Endothelial cell of umbilical vein (primary cell): ENCODE measurements around the gene PTPRE. TPM values are rescaled to one million over a fixed set of nuclear protein-coding genes. Genes with fewer than 3 reads are reported as not detected.

ENCODE experiments used
- BruUV-seq: library from RNA; stranded (reverse); fragments of 400-500 nt; replicated peaks from 2 replicates; lab custom pipeline; 2021; lab: Mats Ljungman, UMichigan
- CTCF ChIA-PET: fragments of 300-600, 350-600 bp; sonication (Branson Sonifier 250); formaldehyde crosslinking; loops from one replicate; lab custom pipeline; 2021; ENCODE audit warnings: antibody characterized with exemption, inconsistent platforms; lab: Charles Lee
- POLR2A ChIA-PET: fragments of 300-600, 350-600 bp; sonication (Branson Sonifier 250); formaldehyde crosslinking; loops from one replicate; lab custom pipeline; 2021; ENCODE audit warnings: antibody characterized with exemption, inconsistent platforms; lab: Charles Lee
- DNase-seq: peaks from one replicate; pipeline ENCODE4 v3.0.0-alpha.2; 2011; ENCODE audit warnings: low read depth, low spot score
- FAIRE-seq: peaks from 2 replicates; lab custom pipeline; 2011; peaks lifted over from hg19 to GRCh38; lab: Jason Lieb, UNC
- H2AFZ ChIP-seq: 2 replicates; pipeline ENCODE4 v1.6.0; 2012; ENCODE audit warnings: low read depth, low read length, control low read depth, inconsistent platforms
- H3K27ac ChIP-seq: 2 replicates; pipeline ENCODE4 v1.5.1; 2011; ENCODE audit warnings: low read depth, mild to moderate bottlenecking, control low read depth, low read length, moderate library complexity; ENCODE audit not compliant: insufficient read depth
- H3K27me3 ChIP-seq, 2 experiments: 2 replicates each; pipeline versions ENCODE4 v1.6.0 to v1.6.1; 2011; ENCODE audit warnings: low read length in 2 of 2, mixed read lengths in 1 of 2; ENCODE audit not compliant: control insufficient read depth in 2 of 2, insufficient read depth in 2 of 2
- H3K36me3 ChIP-seq, 2 experiments: 2 replicates in 1 of 2; 3 replicates in 1 of 2; pipeline ENCODE4 v1.5.1; 2011; ENCODE audit warnings: low read length in 2 of 2, mild to moderate bottlenecking in 1 of 2, moderate library complexity in 1 of 2; ENCODE audit not compliant: control insufficient read depth in 2 of 2, insufficient read depth in 2 of 2; ENCODE audit errors: extremely low read depth in 1 of 2
- H3K4me1 ChIP-seq: 3 replicates; pipeline ENCODE4 v1.5.1; 2011; ENCODE audit warnings: mild to moderate bottlenecking, low read length; ENCODE audit not compliant: control insufficient read depth, insufficient read depth; ENCODE audit errors: extremely low read depth
- H3K4me2 ChIP-seq: 2 replicates; pipeline ENCODE4 v1.6.1; 2011; ENCODE audit warnings: low read length, control low read depth, mixed read lengths; ENCODE audit not compliant: insufficient read depth
- H3K4me3 ChIP-seq, 3 experiments: fragments of 200-600 bp in 1 of 3; sonication (generic), shearing (Covaris generic) in 1 of 3; replicated peaks in 1 of 3; 2 replicates each; pipeline ENCODE4 v1.5.1; 2011 to 2016; ENCODE audit warnings: control low read depth in 3 of 3, low read length in 3 of 3, mild to moderate bottlenecking in 2 of 3, inconsistent platforms in 1 of 3, low read depth in 1 of 3, moderate library complexity in 1 of 3; ENCODE audit not compliant: insufficient read depth in 1 of 3
- H3K79me2 ChIP-seq: 2 replicates; pipeline ENCODE4 v1.6.0; 2012; ENCODE audit warnings: low read length, inconsistent platforms; ENCODE audit not compliant: control insufficient read depth, insufficient read depth
- H3K9ac ChIP-seq: replicated peaks from 2 replicates; pipeline ENCODE3; 2011; ENCODE audit warnings: low read length, control low read depth; ENCODE audit not compliant: insufficient read depth; ENCODE audit errors: extremely low read depth
- H3K9me1 ChIP-seq: replicated peaks from 3 replicates; pipeline ENCODE4 v1.6.0; 2011; ENCODE audit warnings: mild to moderate bottlenecking, low read length; ENCODE audit not compliant: control insufficient read depth, insufficient read depth; ENCODE audit errors: extremely low read depth
- H3K9me3 ChIP-seq: replicated peaks from 2 replicates; pipeline ENCODE4 v1.5.1; 2012; ENCODE audit warnings: low read length, inconsistent platforms; ENCODE audit not compliant: control insufficient read depth, insufficient read depth
- H4K20me1 ChIP-seq: replicated peaks from 2 replicates; pipeline ENCODE3; 2011; ENCODE audit warnings: mild to moderate bottlenecking, low read length; ENCODE audit not compliant: control insufficient read depth, insufficient read depth; ENCODE audit errors: extremely low read depth
- EZH2 ChIP-seq: IDR thresholded peaks from 2 replicates; pipeline ENCODE4 v1.6.1; 2012; ENCODE audit warnings: borderline replicate concordance, low read depth, mild to moderate bottlenecking, moderate library complexity, low read length, inconsistent platforms; ENCODE audit not compliant: severe bottlenecking
- FOS ChIP-seq: IDR thresholded peaks from 2 replicates; pipeline ENCODE4 v1.6.1; 2011; ENCODE audit warnings: mild to moderate bottlenecking, low read length, moderate library complexity, borderline replicate concordance; ENCODE audit not compliant: insufficient read depth
- GATA2 ChIP-seq: IDR thresholded peaks from 2 replicates; pipeline ENCODE4 v1.7.0; 2011; ENCODE audit warnings: low read depth, mild to moderate bottlenecking, moderate library complexity, mixed read lengths, low read length; ENCODE audit not compliant: insufficient read length, insufficient read depth
- JUN ChIP-seq: IDR thresholded peaks from 2 replicates; pipeline ENCODE4 v1.6.1; 2011; ENCODE audit warnings: borderline replicate concordance, low read depth; ENCODE audit not compliant: insufficient read length, insufficient read depth
- MYC ChIP-seq: IDR thresholded peaks from one replicate; pipeline ENCODE4 v1.6.1; 2011; ENCODE audit warnings: mild to moderate bottlenecking, low read depth, low read length
- POLR2A ChIP-seq: IDR thresholded peaks from 2 replicates; pipeline ENCODE4 v1.6.1; 2012; ENCODE audit warnings: low read depth, mild to moderate bottlenecking, control low read depth, low read length
- POLR2AphosphoS5 ChIP-seq: IDR thresholded peaks from 2 replicates; pipeline ENCODE4 v1.6.1; 2012; ENCODE audit warnings: low read depth, mild to moderate bottlenecking, control low read depth, low read length, moderate library complexity; ENCODE audit not compliant: insufficient read depth
- dilution Hi-C: fragments of 300-500 bp; cut with MboI; formaldehyde crosslinking; loops from one replicate; pipeline ENCODE4 v1.15.0; 2019; ENCODE audit warnings: low sequenced_read_pairs; ENCODE audit not compliant: extremely low pct_ligation_motif_present
- intact Hi-C: fragments of 100-400 bp; cut with micrococcal nuclease; formaldehyde crosslinking; loops from one replicate; pipeline ENCODE4 v1.10.0; 2022
- polyA plus RNA-seq, 4 experiments: library from polyadenylated mRNA; depleted of rRNA in 3 of 4; stranded (reverse) in 3 of 4; unstranded in 1 of 4; fragments of >200 nt; gene quantifications; 2 replicates each; pipeline versions ENCODE4 v1.2.1 to v1.2.3, GENCODE V29; 2011 to 2012; ENCODE audit warnings: missing spikeins in 1 of 4
- total RNA-seq: library from RNA; stranded (reverse); gene quantifications from 2 replicates; pipeline ENCODE4 v1.2.3, GENCODE V29; 2021
- TF ChIP-seq, protein P1 (sequence below), 2 donors: IDR thresholded peaks; 1 replicate in 1 of 2; 2 replicates in 1 of 2; pipeline ENCODE4 v1.5.1; 2011; ENCODE audit warnings: low read length in 2 of 2, mild to moderate bottlenecking in 2 of 2, moderate library complexity in 2 of 2, control low read depth in 1 of 2, inconsistent platforms in 1 of 2, low read depth in 1 of 2; ENCODE audit not compliant: insufficient read depth in 1 of 2; ENCODE audit errors: extremely low read depth in 1 of 2
- TF ChIP-seq, protein P2 (sequence below): IDR thresholded peaks from 2 replicates; pipeline ENCODE4 v1.6.1; 2011; ENCODE audit not compliant: insufficient read depth, insufficient read length

Gene PTPRE
- total and polyA plus RNA-seq, 2 donors (not counting 3 experiments of a cell fraction or from before 2014, with no cell fraction given): 37.3 to 116 TPM

DNA sequence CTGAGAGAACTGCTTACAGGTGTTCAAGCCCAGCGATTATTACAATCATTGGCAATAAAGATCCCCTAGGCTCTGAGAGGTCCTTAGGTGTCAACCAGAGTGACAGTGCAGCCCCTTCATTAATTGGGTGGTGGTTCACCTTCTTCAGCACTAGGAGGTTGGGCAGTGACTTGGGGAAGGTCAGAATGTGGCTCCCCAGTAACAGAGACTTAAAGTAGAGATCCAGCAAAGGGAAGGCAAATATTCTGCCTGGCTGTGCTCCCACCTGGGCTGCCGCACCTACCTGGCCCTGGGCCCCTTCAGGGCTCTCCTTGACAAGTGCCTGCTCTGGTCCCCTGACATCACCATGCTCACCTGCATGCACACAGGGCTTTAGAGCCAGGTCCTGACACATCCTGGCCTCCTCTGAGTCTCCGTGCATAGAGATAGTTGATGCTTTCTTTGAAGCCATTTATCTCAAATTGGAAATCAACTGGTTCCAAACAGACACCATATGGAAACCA is 16.0 kb upstream of the PTPRE start:
- no peak overlapping the region for H3K27ac ChIP-seq
- no peaks in the 10 kb centered on the region for H3K79me2 ChIP-seq
- peaks cover 15% of the 10 kb centered on the region for H3K4me1 ChIP-seq
- no peaks in the 10 kb centered on the region for H3K9me1 ChIP-seq
- no peak overlapping the region for H3K4me2 ChIP-seq
- no peak overlapping the region for H3K9ac ChIP-seq
- no peaks in the 10 kb centered on the region for H3K9me3 ChIP-seq
- no peaks in the 10 kb centered on the region for H3K36me3 ChIP-seq
- no peak overlapping the region for H2AFZ ChIP-seq
- no peak for TF ChIP-seq FOS
- TF ChIP-seq, protein P1, sequence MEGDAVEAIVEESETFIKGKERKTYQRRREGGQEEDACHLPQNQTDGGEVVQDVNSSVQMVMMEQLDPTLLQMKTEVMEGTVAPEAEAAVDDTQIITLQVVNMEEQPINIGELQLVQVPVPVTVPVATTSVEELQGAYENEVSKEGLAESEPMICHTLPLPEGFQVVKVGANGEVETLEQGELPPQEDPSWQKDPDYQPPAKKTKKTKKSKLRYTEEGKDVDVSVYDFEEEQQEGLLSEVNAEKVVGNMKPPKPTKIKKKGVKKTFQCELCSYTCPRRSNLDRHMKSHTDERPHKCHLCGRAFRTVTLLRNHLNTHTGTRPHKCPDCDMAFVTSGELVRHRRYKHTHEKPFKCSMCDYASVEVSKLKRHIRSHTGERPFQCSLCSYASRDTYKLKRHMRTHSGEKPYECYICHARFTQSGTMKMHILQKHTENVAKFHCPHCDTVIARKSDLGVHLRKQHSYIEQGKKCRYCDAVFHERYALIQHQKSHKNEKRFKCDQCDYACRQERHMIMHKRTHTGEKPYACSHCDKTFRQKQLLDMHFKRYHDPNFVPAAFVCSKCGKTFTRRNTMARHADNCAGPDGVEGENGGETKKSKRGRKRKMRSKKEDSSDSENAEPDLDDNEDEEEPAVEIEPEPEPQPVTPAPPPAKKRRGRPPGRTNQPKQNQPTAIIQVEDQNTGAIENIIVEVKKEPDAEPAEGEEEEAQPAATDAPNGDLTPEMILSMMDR (IDR thresholded peaks at IDR 0.05; ENCODE audit: extremely low read depth in 1 of 2, insufficient read depth in 1 of 2, low read depth in 1 of 2, low read length in 2 of 2): no peak
- no peak for TF ChIP-seq MYC
- TF ChIP-seq, protein P2, sequence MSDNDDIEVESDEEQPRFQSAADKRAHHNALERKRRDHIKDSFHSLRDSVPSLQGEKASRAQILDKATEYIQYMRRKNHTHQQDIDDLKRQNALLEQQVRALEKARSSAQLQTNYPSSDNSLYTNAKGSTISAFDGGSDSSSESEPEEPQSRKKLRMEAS: no peak
- TF ChIP-seq EZH2: no peak
- no peak for TF ChIP-seq JUN
- TF ChIP-seq POLR2A: no peak
- no peak for TF ChIP-seq GATA2
- TF ChIP-seq POLR2AphosphoS5: no peak
- H3K4me3 ChIP-seq: no peak overlapping the region
- dilution Hi-C loops (no loop called here), intact Hi-C loops (no loop called here)
- BruUV-seq: no TSS peak
- H4K20me1 ChIP-seq: no peaks in the 10 kb centered on the region
- FAIRE-seq (no peak), DNase-seq (no peak)
- CTCF ChIA-PET: interaction anchor here (1.3 to 1.6 kb wide), 3 partner anchors 120 to 178 kb away, joined by 5 to 7 read pairs (median 7); no protein-coding TSS in a partner anchor
- POLR2A ChIA-PET: no interaction called here
- peaks cover 0 to 7% of the 10 kb centered on the region in 2 experiments for H3K27me3 ChIP-seq
